ENCODE data around the gene CCPG1. TPM values are rescaled to one million over a fixed set of nuclear protein-coding genes. Genes with fewer than 3 reads are reported as not detected.
A peak's percentile ranks its signal among the peaks of the same experiment; 100 is the strongest.

Gene CCPG1
- total RNA-seq, 1 experiment from 2014 or later: 55.6 TPM

DNA sequence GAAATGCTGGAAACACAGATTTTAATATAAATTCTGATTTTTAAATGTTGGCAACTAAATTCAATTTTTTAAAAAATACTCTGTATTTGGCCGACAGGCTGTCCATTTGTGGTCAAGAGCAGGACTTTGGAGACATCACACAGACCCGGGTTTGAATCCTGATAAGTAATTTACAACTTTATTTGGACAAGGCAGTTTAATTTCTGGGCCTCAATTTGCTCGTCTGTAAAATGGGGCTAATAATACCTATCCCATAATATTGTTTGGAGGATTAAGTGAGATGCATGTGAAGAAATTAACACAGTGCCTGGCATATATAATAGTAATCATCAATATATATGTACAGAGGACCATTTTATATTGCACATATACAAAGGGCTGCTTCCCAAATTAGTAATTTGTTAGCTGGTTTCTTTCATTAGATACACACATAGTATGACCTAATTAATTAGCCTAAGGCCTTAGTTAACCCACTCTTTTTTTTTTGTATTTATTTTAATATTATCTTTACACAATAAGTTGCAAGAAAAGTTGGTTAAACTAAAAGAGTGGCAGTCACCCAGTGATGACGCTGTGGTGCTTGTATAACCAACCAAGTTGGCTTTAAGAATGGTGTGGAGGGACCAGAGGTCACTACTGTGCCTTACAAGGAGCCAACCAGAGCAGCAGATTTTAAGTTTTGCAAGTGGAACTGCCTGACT is 88.5 kb downstream of the CCPG1 start:
- DNase-seq (ENCODE audit: low read depth): peak; percentile 58

DNA sequence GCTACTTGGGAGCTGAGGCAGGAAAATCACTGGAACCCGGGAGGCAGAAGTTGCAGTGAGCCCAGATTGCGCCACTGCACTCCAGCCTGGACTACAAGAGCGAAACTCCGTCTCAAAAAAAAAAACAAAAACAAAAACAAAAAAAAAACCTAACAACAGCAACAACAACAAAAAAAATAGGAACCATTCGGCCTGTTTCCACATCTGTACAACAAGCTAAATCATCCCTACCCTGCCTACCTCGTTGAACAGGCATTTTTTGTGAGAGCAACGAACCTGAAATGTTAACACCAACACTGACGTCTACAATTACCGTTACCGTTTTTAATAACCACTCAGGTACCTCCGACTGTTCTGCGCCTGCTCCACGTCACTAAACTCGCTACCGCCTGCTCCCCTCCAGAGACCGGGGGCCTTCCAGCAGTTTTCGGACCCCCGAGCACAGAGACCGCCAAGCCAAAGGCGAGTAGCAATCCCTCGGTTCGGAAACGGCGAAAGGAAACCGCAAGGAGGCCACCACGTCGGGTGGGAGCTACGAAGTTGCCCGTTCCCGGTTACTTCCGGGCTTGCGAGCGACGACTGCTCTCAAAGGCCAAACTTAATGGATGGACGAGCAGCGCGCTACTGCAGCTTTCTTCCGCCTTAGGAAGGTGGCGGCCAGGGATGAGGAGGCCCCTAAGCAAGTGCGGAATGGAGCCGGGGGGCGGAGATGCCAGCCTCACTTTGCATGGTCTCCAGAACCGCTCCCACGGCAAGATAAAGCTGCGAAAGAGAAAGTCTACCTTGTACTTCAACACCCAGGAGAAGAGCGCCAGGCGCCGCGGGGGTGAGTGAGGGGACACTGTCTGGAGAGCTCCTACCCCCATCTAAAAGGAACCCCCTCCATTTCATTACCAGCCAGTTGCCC is 89.3 kb downstream of the CCPG1 start, which contains the start of the genes PIGB and PIGBOS1:
PIGB (plus strand) TSS at position 635 of the 907 bp plus-strand sequence; CDS start at position 664, 29 bp downstream.
PIGBOS1 (minus strand) TSS at position 536 of the 907 bp plus-strand sequence. CDS start 1,331 bp downstream, outside the sequence.
- DNase-seq (ENCODE audit: low read depth): peak; percentile 93

Other genes with a start within 250 kb of the CCPG1 start
- 127 and 143 TPM in 2 replicates for gene RSL24D1, start 211.4 kb downstream of the CCPG1 start, total RNA-seq (2014; rRNA removed; shearing (Covaris generic))
- 17.8 and 19.0 TPM in 2 replicates for gene RAB27A, start 118.5 kb downstream of the CCPG1 start, total RNA-seq (2014; rRNA removed; shearing (Covaris generic))
- gene PIGBOS1, start 89.2 kb downstream of the CCPG1 start, total RNA-seq (2014; rRNA removed; shearing (Covaris generic)): 25.6 and 30.7 TPM in 2 replicates
- gene PIGB, start 89.1 kb downstream of the CCPG1 start, total RNA-seq (2014; rRNA removed; shearing (Covaris generic)): 21.0 and 29.7 TPM in 2 replicates
- gene PIERCE2, start 136 bp upstream of the CCPG1 start, total RNA-seq (2014; rRNA removed; shearing (Covaris generic)): 9.9 and 11.8 TPM in 2 replicates
- 4.3 and 5.2 TPM in 2 replicates for gene DNAAF4, start 99.9 kb upstream of the CCPG1 start, total RNA-seq (2014; rRNA removed; shearing (Covaris generic))
- 9.7 and 11.3 TPM in 2 replicates for gene PYGO1, start 180.0 kb upstream of the CCPG1 start, total RNA-seq (2014; rRNA removed; shearing (Covaris generic))